Stimulated activated CD4-positive, alpha-beta T cell treated with anti-CD3 and anti-CD28 coated beads, Interleukin-2, amount 100 ng/mL, for 4 hours (primary cell): ENCODE results near the gene TMEM80.
A peak's percentile ranks its signal among the peaks of the same experiment; 100 is the strongest.
"Not testable (repeated sequence)": the region's sequence is repeated elsewhere in the genome, so short reads cannot be mapped to it uniquely, and the experiment has no call there.

Experiments
- DNase-seq: peaks from one replicate; pipeline ENCODE4 v3.0.0-alpha.2; 2020; ENCODE audit warnings: low read depth

The TMEM80 gene

DNA sequence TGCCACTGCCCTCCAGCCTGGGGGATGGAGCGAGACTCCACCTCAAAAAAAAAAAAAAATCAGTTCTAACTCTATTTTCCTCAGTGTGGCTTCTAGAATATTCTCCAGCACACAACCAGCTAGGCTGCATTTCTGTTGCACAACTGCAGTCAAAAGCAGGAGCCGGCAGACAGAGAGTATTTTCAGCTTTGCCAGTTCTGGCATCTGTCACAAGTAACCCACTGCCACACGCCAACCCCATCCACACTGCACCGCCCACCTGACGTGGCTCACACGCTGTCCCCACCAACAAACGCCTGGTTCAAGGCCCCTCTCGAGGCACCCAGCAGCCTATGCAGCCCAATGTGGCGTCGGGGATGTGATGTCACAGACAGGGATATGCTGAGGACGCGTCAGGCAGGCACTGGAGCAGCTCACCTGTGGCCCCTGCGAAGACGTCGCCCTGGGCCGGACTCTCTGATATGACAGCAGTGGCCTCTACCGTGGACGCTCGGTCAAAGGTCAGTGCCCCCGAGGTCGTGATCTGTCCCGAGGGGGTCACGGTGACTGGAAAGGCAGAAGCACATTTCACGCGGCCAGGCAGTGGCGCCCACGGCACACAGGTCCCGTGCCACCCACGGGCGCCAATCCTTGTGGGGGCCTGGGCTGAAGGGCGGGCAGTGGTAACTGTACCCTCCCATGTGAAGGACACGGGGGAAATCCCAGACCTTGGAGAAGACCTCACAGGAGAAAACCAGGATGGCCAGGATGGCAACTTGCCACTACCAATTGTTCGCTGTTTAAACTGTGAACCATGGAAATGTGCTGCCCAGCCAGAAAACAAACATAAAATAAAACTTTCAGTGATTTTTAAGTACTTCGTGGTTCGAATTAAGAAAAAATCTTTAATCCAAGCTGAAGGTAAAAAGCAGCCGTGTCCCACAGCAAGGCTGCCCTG is 16.1 kb upstream of the TMEM80 start:
- no peak for DNase-seq

DNA sequence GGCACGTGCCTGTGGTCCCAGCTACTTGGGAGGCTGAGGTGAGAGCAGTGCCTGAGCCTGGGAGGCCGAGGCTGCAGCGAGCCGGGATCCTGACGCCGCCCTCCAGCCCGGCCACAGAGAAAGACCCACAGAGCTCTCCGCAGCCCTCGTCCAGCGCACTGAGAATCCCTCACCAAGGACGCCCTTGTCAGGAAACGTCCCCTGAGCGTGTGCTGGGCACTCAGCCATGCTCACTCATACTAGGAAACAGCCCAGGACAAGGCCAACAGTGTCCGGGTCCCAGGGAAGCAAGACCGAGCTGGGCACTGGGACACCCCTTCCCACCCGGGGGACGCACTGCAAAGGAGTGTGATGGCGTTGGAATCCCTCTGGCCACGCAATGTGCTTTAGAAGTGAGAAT is 15.1 kb upstream of the TMEM80 start:
- DNase-seq, result no peak

DNA sequence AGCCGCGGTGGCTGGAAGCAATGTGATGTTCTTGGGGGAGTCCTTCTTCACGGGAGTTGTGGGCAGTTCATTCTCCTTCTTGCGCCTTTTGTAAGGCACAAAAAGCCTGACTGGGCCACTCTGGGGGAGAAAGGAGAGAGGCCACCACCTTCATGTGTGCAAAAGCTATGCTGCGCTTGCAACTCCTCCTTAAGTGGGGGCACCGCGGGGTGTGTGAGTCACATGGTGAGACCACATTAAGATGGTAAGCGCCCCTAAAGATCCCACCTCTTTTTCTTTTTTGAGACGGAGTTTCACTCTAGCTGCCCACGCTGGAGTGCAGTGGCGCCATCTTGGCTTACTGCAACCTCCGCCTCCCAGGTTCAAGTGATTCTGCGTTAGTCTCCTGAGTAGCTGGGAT is 14.6 kb upstream of the TMEM80 start:
- no peak for DNase-seq

- DNase-seq, result no peak
These were observed 9.0 kb upstream of the TMEM80 start for GRCh38 chr11:686451-687243.

DNA sequence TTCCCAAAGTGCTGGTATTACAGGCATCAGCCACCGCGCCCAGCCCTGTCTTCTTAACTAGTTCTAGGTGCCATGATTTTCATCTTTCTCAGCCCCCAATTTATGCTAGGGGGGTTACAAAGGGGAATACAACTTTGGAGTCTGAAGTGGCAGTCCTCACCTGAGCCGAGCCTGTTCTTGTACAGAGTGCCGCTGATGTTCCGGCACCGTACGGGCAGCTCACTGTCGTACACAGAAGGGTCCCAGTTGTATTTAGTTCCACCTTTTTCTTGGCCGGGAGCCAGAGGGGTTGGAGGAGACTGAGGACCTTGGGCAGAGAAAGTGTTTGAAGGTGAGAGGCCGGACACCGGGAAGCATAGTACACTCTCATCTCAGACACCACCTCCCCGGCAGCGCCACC is 7.9 kb upstream of the TMEM80 start:
- DNase-seq, result no peak

GRCh38 chr11:688681-689080 is 6.9 kb upstream of the TMEM80 start:
- DNase-seq, result no peak

DNA sequence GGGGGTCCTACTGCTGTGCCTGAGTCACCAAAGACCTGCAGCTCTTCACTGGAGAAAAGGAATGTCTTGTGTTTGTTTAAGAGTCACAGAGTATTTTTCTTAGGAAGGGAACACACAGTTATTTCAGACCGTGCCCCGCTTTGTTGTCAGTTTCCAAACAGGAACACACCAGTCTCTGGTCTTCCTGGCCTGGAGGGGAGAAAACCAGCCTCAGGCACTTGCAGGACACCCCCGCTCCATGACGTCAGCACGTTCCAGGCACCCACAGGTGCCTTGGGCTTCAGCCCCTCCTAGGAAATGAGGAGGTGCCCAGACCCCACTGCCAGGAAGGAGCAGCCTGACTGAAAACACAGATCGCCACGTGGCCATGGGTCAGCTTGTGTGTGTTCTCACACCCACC is 6.0 kb upstream of the TMEM80 start:
- DNase-seq, result no peak

GRCh38 chr11:690244-690643 is 5.4 kb upstream of the TMEM80 start:
- DNase-seq, result not testable (repeated sequence)

DNA sequence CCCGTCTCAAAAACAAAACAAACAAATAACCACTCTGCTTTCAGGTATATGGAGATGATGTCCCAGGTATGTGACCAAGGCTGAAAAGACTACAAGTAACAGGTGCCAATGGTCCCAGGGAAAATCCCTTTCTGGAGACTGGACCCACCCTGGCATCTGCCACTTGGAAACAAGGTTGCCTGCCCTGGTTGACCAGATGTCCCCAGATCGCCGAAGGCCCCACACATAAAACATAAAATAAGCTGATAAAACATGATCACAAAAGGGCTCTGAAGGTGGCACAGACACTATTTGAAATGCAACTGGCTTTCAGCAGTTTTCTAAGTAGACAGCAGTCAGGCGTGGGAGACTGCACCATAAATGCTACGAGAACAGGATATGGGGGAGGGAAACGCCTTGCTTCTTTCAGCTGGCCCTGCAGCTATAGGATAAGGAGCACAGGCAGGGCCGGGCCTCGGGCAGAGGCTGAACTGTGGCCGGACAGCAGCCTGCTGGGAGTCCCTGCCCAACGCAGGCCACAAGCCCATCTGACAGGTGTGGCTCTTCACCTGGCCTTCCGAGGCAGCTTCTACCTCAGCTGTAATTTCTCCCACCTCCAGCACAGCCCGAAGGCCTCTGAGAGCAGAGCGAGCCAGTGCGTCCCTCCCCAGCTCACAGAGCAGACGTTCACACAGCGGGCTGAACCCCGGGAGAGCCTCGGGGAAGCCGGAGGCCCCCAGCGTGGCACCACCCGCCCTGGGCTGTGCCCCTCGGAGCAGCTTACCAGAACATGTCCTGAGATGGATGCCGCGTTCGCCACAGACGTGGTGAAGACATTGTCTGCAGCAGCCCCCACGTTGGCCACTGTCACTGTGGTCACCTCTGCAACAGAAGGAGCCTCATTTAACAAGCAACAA is 4.6 kb upstream of the TMEM80 start:
- no peak for DNase-seq

DNA sequence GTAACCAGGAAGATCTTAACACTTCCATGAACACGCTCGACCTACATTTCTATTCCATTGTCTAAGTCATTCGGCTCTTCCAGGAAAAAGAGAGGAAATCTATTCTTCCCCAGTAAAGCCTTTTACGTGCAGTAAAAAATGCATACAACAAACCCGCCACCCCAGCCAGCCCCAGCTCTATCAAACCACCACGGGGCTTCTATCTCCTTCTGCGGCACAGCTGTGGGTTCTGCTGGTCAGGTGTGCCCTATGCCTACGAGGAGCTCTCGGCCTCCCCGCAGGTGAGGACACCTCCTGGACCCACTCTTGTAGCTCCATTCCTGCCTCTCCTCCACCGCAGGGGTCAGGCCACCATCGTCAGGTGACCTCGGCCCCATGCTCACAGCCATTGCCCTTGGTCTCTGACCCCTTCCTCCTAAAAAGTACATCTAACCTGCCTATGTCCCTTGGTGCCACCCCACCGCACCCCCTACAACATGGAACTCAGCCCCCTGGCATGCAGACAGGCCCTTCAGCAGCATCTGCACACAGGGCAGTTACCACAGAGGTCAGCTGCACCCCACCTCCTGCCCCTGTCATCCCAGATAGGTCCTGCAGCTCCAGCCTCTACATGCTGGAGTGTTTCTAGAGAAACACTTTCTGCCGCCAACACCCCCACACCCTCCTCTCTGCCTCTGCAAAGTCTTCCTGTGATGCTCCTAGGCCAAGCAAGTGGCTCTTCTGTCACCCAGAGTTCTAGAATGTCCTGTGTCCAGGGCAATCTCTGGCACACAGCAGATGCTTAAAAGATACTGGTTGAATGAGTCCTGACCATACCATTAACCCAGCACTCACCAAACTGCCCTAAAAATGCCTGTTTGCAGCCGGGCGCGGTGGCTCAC is 3.7 kb upstream of the TMEM80 start:
- no peak for DNase-seq

- no peak for DNase-seq
These were observed 2.7 kb upstream of the TMEM80 start for GRCh38 chr11:692824-693414.

DNA sequence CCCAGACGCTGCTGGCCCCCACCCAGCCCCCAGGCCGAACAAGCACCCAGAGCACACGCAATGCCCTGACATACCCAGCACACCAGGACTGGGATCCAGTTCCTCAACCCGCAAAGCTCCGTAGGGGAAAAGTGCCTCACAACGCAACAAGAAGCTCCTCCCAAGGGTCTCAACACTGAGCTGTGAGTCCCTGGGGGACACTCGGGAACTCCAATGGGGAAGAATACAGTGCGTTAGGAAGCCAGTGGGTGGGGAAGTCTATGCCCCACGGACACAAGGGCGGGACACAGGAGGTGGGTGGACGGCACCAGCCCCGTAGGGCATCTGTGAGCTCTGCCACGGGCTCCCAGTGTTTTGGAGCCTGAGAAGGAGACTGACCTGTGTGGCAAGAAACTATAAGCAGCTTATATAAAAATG is 2.2 kb upstream of the TMEM80 start:
- DNase-seq, result no peak

DNA sequence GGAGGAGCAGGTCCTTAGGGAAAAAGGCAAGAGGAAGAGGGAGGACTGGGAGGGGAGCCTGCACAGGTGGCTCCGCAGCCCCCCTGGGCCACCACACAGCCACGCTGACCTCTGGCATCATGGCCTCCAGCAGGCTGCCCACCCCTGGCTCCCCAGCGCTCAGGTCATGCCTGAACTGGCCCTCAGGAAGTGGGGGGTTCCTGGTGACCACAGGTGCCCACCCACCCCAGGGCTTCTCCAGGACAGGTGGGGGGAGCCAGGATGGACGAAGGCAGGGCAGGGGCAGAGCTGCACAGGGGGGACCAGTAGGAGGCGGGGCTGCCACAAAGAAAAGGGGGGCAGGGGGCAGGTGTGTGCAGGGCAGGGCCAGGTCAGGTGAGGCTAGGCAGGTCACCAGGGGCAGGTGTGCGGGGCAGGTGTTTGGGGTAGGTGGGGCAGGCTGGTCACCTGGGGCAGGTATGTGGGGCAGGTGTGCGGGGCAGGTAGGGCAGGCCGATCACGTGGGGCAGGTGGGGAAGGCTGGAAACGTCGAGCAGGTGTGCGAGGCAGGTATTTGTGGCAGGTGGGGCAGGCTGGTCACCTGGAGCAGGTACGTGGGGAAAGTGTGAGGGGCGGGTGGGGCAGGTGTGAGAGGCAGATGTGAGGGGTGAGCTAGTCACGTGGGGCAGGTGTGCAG is 1.6 kb upstream of the TMEM80 start:
- DNase-seq, result no peak

- peak; percentile 98 for DNase-seq
These were observed 891 bp upstream of the TMEM80 start, which contains the start of gene DEAF1 for GRCh38 chr11:694563-695287. Gene DEAF1, minus strand, starts transcription at chr11:695222. Its CDS starts 175 bp downstream, at chr11:695047.

GRCh38 chr11:695288-695537 is 403 bp upstream of the TMEM80 start:
- DNase-seq, result no peak

DNA sequence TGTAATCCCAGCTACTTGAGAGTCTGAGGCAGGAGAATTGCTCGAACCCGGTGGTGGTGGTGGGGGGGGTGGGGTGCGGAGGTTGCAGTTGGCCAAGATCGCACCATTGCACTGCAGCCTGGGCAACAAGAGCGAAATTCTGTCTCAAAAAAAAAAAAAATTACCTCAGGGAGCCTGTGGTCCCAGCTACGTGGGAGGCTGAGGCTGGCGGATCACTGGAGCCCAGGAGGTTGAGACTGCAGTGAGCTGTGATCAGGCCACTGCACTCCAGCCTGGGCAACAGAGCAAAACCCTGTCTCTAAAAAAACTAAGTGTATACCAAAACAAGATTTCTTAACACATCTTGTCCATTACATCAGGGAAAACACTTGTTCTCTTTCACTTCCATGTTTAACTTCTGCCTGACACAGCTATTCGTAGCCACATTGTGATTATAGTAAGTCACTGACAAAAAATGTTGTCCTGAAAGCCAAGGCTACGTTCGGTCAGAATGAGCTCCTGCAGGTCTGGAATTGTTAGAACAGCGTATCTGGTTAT is 1.4 kb downstream of the TMEM80 start:
- DNase-seq, result no peak

GRCh38 chr11:697811-698311 is 2.2 kb downstream of the TMEM80 start:
- no peak for DNase-seq

DNA sequence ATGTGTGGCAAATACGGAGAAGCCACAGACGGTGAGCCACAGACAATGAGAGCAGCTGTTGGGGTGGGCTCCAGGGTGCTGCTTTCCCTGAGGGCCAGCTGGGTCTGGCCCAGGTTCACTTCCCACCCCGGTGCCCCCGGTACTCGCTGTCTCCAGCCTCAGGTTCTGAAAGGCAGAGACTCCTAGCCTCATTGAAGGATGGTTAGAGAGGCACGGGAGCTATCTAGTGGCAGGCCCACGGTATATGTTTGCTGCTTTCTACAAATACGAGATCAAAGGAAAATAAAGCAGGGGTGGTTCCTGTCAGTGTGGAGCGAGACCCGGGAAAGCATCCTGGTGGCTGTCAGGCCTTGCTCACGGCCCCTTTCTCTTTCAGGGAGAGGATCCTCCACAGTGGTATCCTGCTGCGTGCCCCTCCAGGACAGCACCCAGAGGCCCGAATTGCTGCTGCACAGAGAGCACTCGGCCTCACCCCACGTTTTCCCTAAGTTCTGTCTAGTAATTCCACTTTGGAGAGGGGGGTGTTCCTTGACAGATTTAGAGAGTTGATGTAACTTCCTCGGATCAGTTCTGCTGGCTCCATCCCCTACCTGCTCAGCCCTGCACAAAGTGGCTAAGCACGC is 3.0 kb downstream of the TMEM80 start:
- no peak for DNase-seq

DNA sequence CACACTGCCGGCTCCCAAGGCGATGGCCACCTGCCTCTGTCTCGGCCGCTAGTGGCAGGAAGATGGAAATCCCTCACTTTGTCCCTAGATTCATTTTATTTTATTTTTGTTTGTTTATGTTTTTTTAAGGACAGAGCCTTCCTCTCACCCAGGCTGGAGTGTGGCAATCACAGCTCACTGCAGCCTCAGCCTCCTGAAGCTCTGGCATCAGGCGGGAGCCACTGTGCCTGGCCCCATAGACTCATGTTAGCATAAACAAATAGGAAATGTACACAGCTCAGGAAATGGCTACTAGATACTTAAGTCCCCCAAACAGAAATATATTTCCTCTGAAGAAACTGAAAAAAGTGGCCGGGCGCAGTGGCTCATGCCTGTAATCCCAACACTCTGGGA is 3.5 kb downstream of the TMEM80 start:
- no peak for DNase-seq
